OCI-LY7 (cell line): ENCODE data around the gene TBCEL.

Experiments
- CTCF ChIP-seq: fragments of 200-600 bp; sonication (generic); conservative IDR thresholded peaks from 2 replicates; pipeline ENCODE4 v1.5.1; 2014; ENCODE audit warnings: mild to moderate bottlenecking, antibody characterized with exemption, low read length, moderate library complexity, mixed read lengths
- EZH2phosphoT487 ChIP-seq: fragments of 200-600 bp; sonication (generic); IDR thresholded peaks from 2 replicates; pipeline ENCODE4 v1.6.1; 2018; ENCODE audit warnings: low read depth, borderline replicate concordance, mild to moderate bottlenecking, mixed run types, antibody characterized with exemption, low read length, moderate library complexity, mixed read lengths

GRCh38 chr11:121105481-121106195 is 81.7 kb downstream of the TBCEL start:
- TF ChIP-seq CTCF (no peak), EZH2phosphoT487 (no peak)
